HTERT RPE-1 (cell line): ENCODE data around the gene TMSB15C.
"Not testable (repeated sequence)": the region's sequence is repeated elsewhere in the genome, so short reads cannot be mapped to it uniquely, and the experiment has no call there.

ENCODE experiments used
- in situ Hi-C: fragments of 300-500 bp; cut with MboI; formaldehyde crosslinking; loops from 4 replicates; pipeline ENCODE4 v1.14.3; 2020; ENCODE audit warnings: low sequenced_read_pairs

Gene TMSB15C

GRCh38 chrX:104075778-104076445 is at the start of gene TMSB15C:
TMSB15C (minus strand) TSS chrX:104076236.
- in situ Hi-C loops, result not testable (repeated sequence)

- in situ Hi-C loops, result no loop called here
Observed at GRCh38 chrX:104122829-104123228, 46.8 kb upstream of the TMSB15C start.

- in situ Hi-C loops, result no loop called here
Observed at GRCh38 chrX:104118765-104119164, 42.7 kb upstream of the TMSB15C start.

- in situ Hi-C loops, result no loop called here
Observed at GRCh38 chrX:104117759-104118158, 41.7 kb upstream of the TMSB15C start.

GRCh38 chrX:104113222-104113965 is 37.4 kb upstream of the TMSB15C start:
- in situ Hi-C loops, result no loop called here

- in situ Hi-C loops, result no loop called here
Observed at GRCh38 chrX:104112326-104112951, 36.4 kb upstream of the TMSB15C start, which contains the start of gene ZCCHC18. ZCCHC18 (plus strand) TSS chrX:104112523; CDS start chrX:104114112, 1,589 bp downstream.

- in situ Hi-C loops, result not testable (repeated sequence)
Observed at GRCh38 chrX:104110491-104111240, 34.6 kb upstream of the TMSB15C start.

GRCh38 chrX:104108955-104109354 is 32.9 kb upstream of the TMSB15C start:
- in situ Hi-C loops, result no loop called here

- in situ Hi-C loops, result no loop called here
Observed at GRCh38 chrX:104105330-104106262, 29.6 kb upstream of the TMSB15C start.

GRCh38 chrX:104104676-104105075 is 28.6 kb upstream of the TMSB15C start:
- in situ Hi-C loops, result no loop called here

GRCh38 chrX:104098919-104099318 is 22.9 kb upstream of the TMSB15C start:
- in situ Hi-C loops, result no loop called here

GRCh38 chrX:104098151-104098808 is 22.2 kb upstream of the TMSB15C start:
- in situ Hi-C loops, result no loop called here

- in situ Hi-C loops, result no loop called here
Observed at GRCh38 chrX:104085919-104086318, 9.9 kb upstream of the TMSB15C start.

GRCh38 chrX:104085477-104085876 is 9.4 kb upstream of the TMSB15C start:
- in situ Hi-C loops, result no loop called here

- in situ Hi-C loops, result no loop called here
Observed at GRCh38 chrX:104084534-104085277, 8.7 kb upstream of the TMSB15C start.

- in situ Hi-C loops, result no loop called here
Observed at GRCh38 chrX:104084063-104084462, 8.0 kb upstream of the TMSB15C start.

GRCh38 chrX:104077854-104078253 is 1.8 kb upstream of the TMSB15C start:
- in situ Hi-C loops, result not testable (repeated sequence)

- in situ Hi-C loops, result not testable (repeated sequence)
Observed at GRCh38 chrX:104062636-104063035, 13.4 kb downstream of the TMSB15C start.

GRCh38 chrX:104054956-104055355 is 21.1 kb downstream of the TMSB15C start:
- in situ Hi-C loops, result not testable (repeated sequence)
